HUDEP-2 (cell line): ENCODE measurements around the gene ZP1.
A peak's percentile ranks its signal among the peaks of the same experiment; 100 is the strongest.
"Not testable (repeated sequence)": the region's sequence is repeated elsewhere in the genome, so short reads cannot be mapped to it uniquely, and the experiment has no call there.

ENCODE experiments used
- DNase-seq, 76 experiments: peaks; one replicate each; lab custom pipeline; 2025; ENCODE audit not compliant: unreplicated experiment in 76 of 76; lab: John Stamatoyannopoulos, UW

Gene ZP1

GRCh38 chr11:60906132-60906972, 39.0 kb downstream of the ZP1 start, which contains the start of gene PRPF19:
Gene PRPF19 (minus strand): TSS chr11:60906585. CDS start chr11:60906382, 203 bp downstream.
- peak in 75 of 76 experiments; percentile 27 to 99 (median 93) for DNase-seq

GRCh38 chr11:60908803-60909202, 41.5 kb downstream of the ZP1 start:
- DNase-seq: no peak

- not testable (repeated sequence) for DNase-seq
These were observed 42.4 kb downstream of the ZP1 start for GRCh38 chr11:60909680-60910280.

- DNase-seq: no peak
These were observed 42.9 kb downstream of the ZP1 start for GRCh38 chr11:60910281-60910687.

- DNase-seq: no peak
These were observed 43.5 kb downstream of the ZP1 start for GRCh38 chr11:60910711-60911380.

- no peak for DNase-seq
These were observed 45.0 kb downstream of the ZP1 start for GRCh38 chr11:60912223-60912850.

- no peak for DNase-seq
These were observed 45.6 kb downstream of the ZP1 start for GRCh38 chr11:60912851-60913528.

- DNase-seq: peak in 73 of 76 experiments; percentile 46 to 91 (median 76)
These were observed 46.7 kb downstream of the ZP1 start, which contains the start of gene TMEM109 for GRCh38 chr11:60913793-60914632. Gene TMEM109 (plus strand): TSS chr11:60914158. CDS start chr11:60919694, 5,536 bp downstream.

- peak in 35 of 76 experiments; percentile 4 to 50 (median 28) for DNase-seq
These were observed 47.4 kb downstream of the ZP1 start for GRCh38 chr11:60914633-60915247.

- peak in 57 of 76 experiments; percentile 5 to 64 (median 34) for DNase-seq
These were observed 48.0 kb downstream of the ZP1 start for GRCh38 chr11:60915248-60915914.

- no peak for DNase-seq
These were observed 49.4 kb downstream of the ZP1 start for GRCh38 chr11:60916669-60917206.

GRCh38 chr11:60917267-60917666, 49.9 kb downstream of the ZP1 start:
- no peak for DNase-seq

GRCh38 chr11:60918251-60918938, 51.1 kb downstream of the ZP1 start:
- DNase-seq: peak in 45 of 76 experiments; percentile 7 to 73 (median 28)

- DNase-seq: peak in 3 of 76 experiments; percentile 5 to 45 (median 18)
These were observed 51.6 kb downstream of the ZP1 start for GRCh38 chr11:60918939-60919265.

- DNase-seq: no peak
These were observed 52.0 kb downstream of the ZP1 start for GRCh38 chr11:60919320-60919719.

- DNase-seq: no peak
These were observed 52.6 kb downstream of the ZP1 start for GRCh38 chr11:60919956-60920355.

- no peak for DNase-seq
These were observed 53.9 kb downstream of the ZP1 start for GRCh38 chr11:60921259-60921658.
